Pons (tissue), 1 donor: ENCODE data around the gene NLRP5.
"Not testable (repeated sequence)": the region's sequence is repeated elsewhere in the genome, so short reads cannot be mapped to it uniquely, and the experiment has no call there.

Experiments
- DNase-seq: peaks from one replicate; pipeline ENCODE4 v3.0.0-alpha.2; 2016; ENCODE audit warnings: low spot score

Gene NLRP5

GRCh38 chr19:56098731-56099568 is 112.4 kb downstream of the NLRP5 start:
- no peak for DNase-seq

DNA sequence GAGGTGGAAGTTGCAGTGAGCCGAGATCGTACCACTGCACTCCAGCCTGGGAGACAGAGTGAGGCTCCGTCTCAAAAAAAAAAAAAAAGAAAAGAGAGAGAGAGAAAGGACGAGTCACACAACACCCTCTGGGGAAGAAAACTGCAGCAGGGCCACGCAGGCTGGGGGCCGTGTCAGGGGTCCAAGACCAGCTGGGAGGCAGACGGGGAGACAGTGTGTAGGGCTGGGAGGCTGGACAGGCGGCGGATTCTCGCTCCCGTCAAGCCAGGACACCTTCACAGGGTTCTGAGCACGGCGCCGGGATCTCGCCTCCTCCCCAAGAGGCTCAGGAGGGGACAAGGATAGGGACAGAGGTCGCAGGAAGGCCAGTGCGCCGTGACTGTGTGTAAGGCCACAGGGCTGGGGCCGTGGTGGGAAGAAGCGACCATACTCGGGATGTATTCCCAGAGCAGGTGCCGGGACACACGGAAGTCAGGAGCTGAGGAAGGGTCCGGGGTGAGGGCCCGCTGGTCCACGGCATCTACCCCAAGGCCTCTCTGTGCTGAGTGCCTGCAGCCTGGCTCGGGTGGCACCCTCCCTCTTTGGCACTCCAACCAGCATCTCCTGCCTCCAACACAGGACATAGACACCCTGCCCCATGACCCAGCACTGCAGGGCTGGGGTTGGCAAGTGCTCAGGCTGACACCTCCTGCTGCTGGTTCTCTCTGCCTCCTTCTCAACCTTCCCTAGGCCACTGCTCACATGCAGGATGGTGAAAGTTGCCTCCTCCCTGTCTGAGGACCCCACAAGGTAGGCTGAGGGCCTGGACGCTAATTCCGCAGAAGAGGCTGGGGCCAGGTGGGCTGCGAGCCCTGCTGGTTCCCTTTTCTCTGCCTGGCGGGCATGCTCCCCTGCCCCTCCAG is 113.3 kb downstream of the NLRP5 start:
- DNase-seq = no peak

DNA sequence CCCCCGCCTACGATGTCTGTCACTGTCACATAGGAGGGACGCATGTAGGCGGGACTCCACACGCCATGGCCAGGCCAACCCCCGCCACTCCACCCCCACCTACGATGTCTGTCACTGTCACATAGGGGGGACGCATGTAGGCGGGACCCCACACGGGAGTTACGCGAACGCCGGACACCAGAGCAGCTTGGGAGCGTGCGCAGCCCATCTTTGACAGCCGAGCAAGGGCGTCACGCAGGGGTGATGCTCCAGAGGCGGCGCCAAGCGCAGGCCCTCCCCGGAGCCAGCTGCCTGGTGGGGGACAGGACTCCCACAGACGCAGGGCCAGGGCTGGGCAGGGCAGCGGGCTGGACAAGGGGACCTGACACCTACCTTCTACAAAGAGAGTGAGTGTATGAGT is 114.5 kb downstream of the NLRP5 start:
- no peak for DNase-seq

- no peak for DNase-seq
Observed at GRCh38 chr19:56101746-56102535, 115.4 kb downstream of the NLRP5 start.

GRCh38 chr19:56103027-56103614 is 116.5 kb downstream of the NLRP5 start:
- DNase-seq = no peak

- DNase-seq = no peak
Observed at GRCh38 chr19:56104423-56104822, 117.8 kb downstream of the NLRP5 start.

DNA sequence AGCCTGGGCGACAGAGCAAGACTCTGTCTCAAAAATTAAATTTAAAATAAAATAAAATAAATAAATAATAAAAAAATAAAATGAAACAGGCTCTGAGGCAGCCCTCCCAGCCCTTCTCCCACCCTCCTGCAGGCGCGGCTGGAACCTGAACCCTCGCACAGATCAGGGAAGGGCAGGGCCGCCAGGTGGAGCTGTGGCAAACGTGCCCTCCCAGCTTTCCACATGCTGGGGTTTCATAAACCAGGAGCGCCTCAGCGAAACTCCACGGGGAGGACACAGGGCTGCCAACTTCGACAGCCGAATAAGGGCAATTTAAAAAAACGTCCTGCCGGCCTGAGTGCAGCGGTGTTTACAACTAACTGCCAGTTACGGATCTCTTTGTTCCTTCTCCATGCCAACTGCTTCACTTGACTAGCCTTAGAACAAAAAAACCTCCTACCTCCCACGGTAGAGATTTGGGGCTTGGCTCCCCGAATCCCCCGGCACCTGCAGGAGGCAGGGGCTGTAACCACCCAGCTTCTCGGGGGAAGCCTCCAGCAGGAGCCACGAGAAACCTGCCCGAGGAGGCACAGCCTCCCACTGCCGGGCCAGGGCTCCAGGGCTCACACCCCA is 118.6 kb downstream of the NLRP5 start:
- peak; percentile 51 for DNase-seq

DNA sequence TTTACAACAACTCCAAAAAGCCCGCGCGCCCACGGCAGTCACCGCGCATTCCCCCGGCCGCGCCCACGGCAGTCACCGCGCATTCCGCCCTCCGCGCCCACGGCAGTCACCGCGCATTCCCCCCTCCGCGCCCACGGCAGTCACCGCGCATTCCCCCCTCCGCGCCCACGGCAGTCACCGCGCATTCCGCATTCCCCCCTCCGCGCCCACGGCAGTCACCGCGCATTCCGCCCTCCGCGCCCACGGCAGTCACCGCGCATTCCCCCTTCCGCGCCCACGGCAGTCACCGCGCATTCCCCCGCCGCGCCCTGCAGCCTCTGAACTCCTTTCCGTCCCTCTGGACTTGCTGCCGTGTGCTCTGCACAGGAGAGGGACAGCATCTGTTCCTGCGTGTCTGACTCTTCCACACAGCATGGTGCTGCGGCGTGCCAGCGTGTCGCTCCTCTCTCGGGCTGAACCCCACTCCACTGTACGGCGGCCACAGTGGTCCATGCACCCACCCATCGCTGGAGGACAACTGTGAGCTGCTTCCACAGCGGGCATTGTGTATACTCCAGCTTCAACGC is 119.3 kb downstream of the NLRP5 start:
- not testable (repeated sequence) for DNase-seq

GRCh38 chr19:56106397-56106849 is 119.8 kb downstream of the NLRP5 start:
- DNase-seq = no peak

DNA sequence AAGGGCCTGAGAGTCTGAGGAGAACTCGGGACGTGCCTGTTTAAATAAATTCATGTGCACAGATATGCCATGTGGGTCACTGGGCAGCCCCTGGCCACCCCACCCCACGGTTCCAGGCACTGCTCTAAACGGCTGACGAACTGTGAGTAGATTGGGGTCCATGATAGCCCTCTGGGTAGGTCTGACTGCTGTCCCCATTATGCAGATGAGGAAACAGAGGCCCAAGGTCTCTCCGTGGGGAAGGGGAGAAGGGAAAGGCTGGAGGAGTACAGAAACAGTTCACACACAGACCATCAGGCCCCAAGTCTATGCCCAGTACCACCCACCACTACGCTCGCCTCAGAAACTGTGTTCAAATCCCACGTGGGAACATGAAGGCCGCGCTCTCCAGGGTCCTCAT is 120.4 kb downstream of the NLRP5 start:
- no peak for DNase-seq

GRCh38 chr19:56107626-56108351 is 121.2 kb downstream of the NLRP5 start:
- no peak for DNase-seq

- no peak for DNase-seq
Observed at GRCh38 chr19:56108447-56109195, 122.0 kb downstream of the NLRP5 start.

DNA sequence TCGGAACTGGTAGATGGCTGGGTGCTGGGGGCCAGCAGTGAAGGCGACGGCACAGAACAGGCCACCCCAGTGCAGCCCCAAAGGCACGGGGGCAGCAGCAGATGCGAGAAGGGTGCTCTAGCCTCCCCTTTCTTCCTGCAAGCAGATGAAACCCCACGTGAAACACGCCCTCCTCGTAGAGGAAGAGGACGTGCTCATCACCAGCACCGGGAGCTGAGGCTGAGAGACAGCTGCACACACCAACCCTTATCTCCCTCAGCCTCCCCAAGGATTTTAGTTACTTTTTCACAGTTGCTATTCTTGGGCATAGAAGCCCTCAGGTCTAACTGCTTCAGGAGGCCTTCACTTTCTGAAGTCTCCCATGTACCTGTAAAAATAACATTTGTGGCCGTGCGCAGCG is 122.7 kb downstream of the NLRP5 start:
- DNase-seq = no peak

DNA sequence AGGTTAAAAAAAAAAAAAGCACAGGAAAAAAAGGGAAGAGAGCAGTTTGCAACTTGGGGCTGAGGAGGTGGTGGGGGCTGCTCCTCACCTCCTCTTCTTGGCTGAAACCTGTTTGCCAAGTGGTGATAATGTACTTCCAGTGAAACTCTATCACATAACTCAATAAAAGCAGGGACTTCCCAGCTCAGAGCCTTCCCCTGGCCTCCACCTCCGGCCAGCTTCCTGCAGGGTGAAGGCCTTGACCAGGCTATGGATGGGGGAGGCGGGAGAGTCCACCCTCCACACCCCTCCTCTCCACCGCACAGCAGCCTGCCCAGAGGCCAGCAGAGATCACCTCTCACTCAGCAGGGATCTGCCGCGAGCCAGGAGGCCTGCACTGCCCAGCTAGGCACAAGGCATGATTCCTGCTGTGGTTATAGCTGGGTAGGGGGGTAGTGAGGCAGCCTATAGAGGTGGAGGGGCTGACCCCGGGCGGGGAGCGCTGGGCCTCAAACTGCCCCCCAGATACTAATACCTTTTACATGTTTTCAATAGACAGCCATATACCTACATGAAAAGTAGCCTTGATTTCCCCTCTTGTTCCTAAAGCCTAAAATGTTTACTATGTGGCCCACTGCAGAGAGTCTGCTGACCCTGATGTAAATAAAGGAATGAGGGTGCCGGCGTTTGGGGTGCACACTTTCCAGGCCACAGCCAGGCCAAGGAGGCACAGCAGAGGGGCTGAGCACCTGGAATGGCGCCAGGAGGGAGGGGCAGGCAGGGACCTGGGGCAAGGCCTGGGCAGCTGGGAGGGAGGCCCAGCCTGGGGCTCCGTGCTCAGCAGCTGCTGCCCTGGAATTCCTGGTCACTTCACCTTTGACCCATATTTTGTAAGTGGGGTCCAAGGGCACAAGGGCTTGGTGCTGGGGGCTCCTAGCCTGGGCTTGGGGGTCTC is 124.2 kb downstream of the NLRP5 start:
- DNase-seq = no peak
